Measurements from ENCODE around the gene NUDT3. TPM values are rescaled to one million over a fixed set of nuclear protein-coding genes. Genes with fewer than 3 reads are reported as not detected.
A peak's percentile ranks its signal among the peaks of the same experiment; 100 is the strongest.
"Not testable (repeated sequence)": the region's sequence is repeated elsewhere in the genome, so short reads cannot be mapped to it uniquely, and the experiment has no call there.

NUDT3 gene
- total and polyA plus RNA-seq, 4 donors, result 15.5 to 50.2 (median 33.6) TPM

GRCh38 chr6:34407915-34408314 lies 15.4 kb upstream of the NUDT3 start:
- H3K4me3 ChIP-seq (ENCODE audit: low read length in 2 of 2); H3K36me3 ChIP-seq (ENCODE audit: control insufficient read depth in 1 of 2, insufficient read depth in 2 of 2, low read length in 1 of 2); H3K27ac ChIP-seq (ENCODE audit: low read depth in 1 of 2, low read length in 2 of 2); ATAC-seq (ENCODE audit: low FRiP score); H3K27me3 ChIP-seq (ENCODE audit: control insufficient read depth in 1 of 2, insufficient read depth in 2 of 2, low read length in 1 of 2); H3K9me3 ChIP-seq (ENCODE audit: control insufficient read depth, low read length); intact Hi-C loops (cut with DNase I); DNase-seq; H3K4me1 ChIP-seq (ENCODE audit: control insufficient read depth in 1 of 2, insufficient read depth in 2 of 2, low read length in 2 of 2): not testable (repeated sequence)
- WGBS, 2 donors, result 100% methylated on average over 1 of the region's 1 CpG

GRCh38 chr6:34396518-34396917 lies 4.0 kb upstream of the NUDT3 start:
- Histone ChIP-seq H3K4me1 (ENCODE audit: control insufficient read depth in 1 of 2, insufficient read depth in 2 of 2, low read length in 2 of 2) (no peaks in the 10 kb centered on the region), H3K4me3 (ENCODE audit: low read length in 2 of 2) (no peak overlapping the region), H3K9me3 (ENCODE audit: control insufficient read depth, low read length) (no peaks in the 10 kb centered on the region), H3K27me3 (ENCODE audit: control insufficient read depth in 1 of 2, insufficient read depth in 2 of 2, low read length in 1 of 2) (no peaks in the 10 kb centered on the region), H3K27ac (ENCODE audit: low read depth in 1 of 2, low read length in 2 of 2) (no peak overlapping the region), H3K36me3 (ENCODE audit: control insufficient read depth in 1 of 2, insufficient read depth in 2 of 2, low read length in 1 of 2) (no peaks in the 10 kb centered on the region)
- ATAC-seq (ENCODE audit: low FRiP score), result no peak
- no peak for DNase-seq
- intact Hi-C loops (cut with DNase I), result no loop called here
- WGBS, 2 donors, result 95 to 98% methylated on average over 6 of the region's 6 CpGs

GRCh38 chr6:34393966-34394305 lies 1.5 kb upstream of the NUDT3 start:
- Histone ChIP-seq H3K36me3 (ENCODE audit: control insufficient read depth in 1 of 2, insufficient read depth in 2 of 2, low read length in 1 of 2) (no peaks in the 10 kb centered on the region), H3K27me3 (ENCODE audit: control insufficient read depth in 1 of 2, insufficient read depth in 2 of 2, low read length in 1 of 2) (no peaks in the 10 kb centered on the region), H3K4me1 (ENCODE audit: control insufficient read depth in 1 of 2, insufficient read depth in 2 of 2, low read length in 2 of 2) (no peaks in the 10 kb centered on the region), H3K9me3 (ENCODE audit: control insufficient read depth, low read length) (no peaks in the 10 kb centered on the region), H3K27ac (ENCODE audit: low read depth in 1 of 2, low read length in 2 of 2) (no peak overlapping the region), H3K4me3 (ENCODE audit: low read length in 2 of 2) (no peak overlapping the region)
- ATAC-seq (ENCODE audit: low FRiP score), result no peak
- DNase-seq, result no peak
- intact Hi-C loops (cut with DNase I), result loop anchor here in 1 of 2 donors (5.0 kb wide), 2 partner anchors 92 to 147 kb away; partner anchors contain the start of gene SMIM29
- WGBS, 2 donors, result 69 to 77% methylated on average over 3 of the region's 3 CpGs

GRCh38 chr6:34393191-34393965 lies 909 bp upstream of the NUDT3 start:
- no peak for DNase-seq
- no peak overlapping the region for H3K27ac ChIP-seq (ENCODE audit: low read depth in 1 of 2, low read length in 2 of 2)

GRCh38 chr6:34391786-34392496 lies 528 bp downstream of the NUDT3 start:
- WGBS, 2 donors, result 0% methylated on average over 69 to 78 of the region's 78 CpGs
- no peaks in the 10 kb centered on the region for H3K9me3 ChIP-seq (ENCODE audit: control insufficient read depth, low read length)
- no peaks in the 10 kb centered on the region for H3K4me1 ChIP-seq (ENCODE audit: control insufficient read depth in 1 of 2, insufficient read depth in 2 of 2, low read length in 2 of 2)
- ATAC-seq (ENCODE audit: low FRiP score) (peak; percentile 31), DNase-seq (peak; percentile 73 to 88)
- peak overlapping the region; percentile 15 to 60 for H3K27ac ChIP-seq (ENCODE audit: low read depth in 1 of 2, low read length in 2 of 2)
- H3K4me3 ChIP-seq (ENCODE audit: low read length in 2 of 2), result peak overlapping the region; percentile 57 to 76
- intact Hi-C loops (cut with DNase I), result loop anchor here (1.0 to 5.0 kb wide), 4 partner anchors 90 to 145 kb away; partner anchors contain the start of gene SMIM29 (in 2 of the 2)
- H3K27me3 ChIP-seq (ENCODE audit: control insufficient read depth in 1 of 2, insufficient read depth in 2 of 2, low read length in 1 of 2), result no peaks in the 10 kb centered on the region
- no peaks in the 10 kb centered on the region for H3K36me3 ChIP-seq (ENCODE audit: control insufficient read depth in 1 of 2, insufficient read depth in 2 of 2, low read length in 1 of 2)

More at GRCh38 chr6:34393191-34393965, 909 bp upstream of the NUDT3 start:
- WGBS, 2 donors, result 36% methylated on average over 16 of the region's 16 CpGs
- Histone ChIP-seq H3K4me1 (ENCODE audit: control insufficient read depth in 1 of 2, insufficient read depth in 2 of 2, low read length in 2 of 2) (no peaks in the 10 kb centered on the region), H3K36me3 (ENCODE audit: control insufficient read depth in 1 of 2, insufficient read depth in 2 of 2, low read length in 1 of 2) (no peaks in the 10 kb centered on the region), H3K9me3 (ENCODE audit: control insufficient read depth, low read length) (no peaks in the 10 kb centered on the region), H3K4me3 (ENCODE audit: low read length in 2 of 2) (peak overlapping the region; percentile 22 to 46), H3K27me3 (ENCODE audit: control insufficient read depth in 1 of 2, insufficient read depth in 2 of 2, low read length in 1 of 2) (no peaks in the 10 kb centered on the region)
- ATAC-seq (ENCODE audit: low FRiP score), result no peak
- intact Hi-C loops (cut with DNase I), result loop anchor here in 1 of 2 donors (5.0 kb wide), 2 partner anchors 91 to 146 kb away; partner anchors contain the start of gene SMIM29

GRCh38 chr6:34391473-34391785 lies 1.0 kb downstream of the NUDT3 start:
- no peak for ATAC-seq (ENCODE audit: low FRiP score)
- intact Hi-C loops (cut with DNase I), result loop anchor here in 1 of 2 donors (5.0 kb wide), 2 partner anchors 89 to 144 kb away; partner anchors contain the start of gene SMIM29
- Histone ChIP-seq H3K27me3 (ENCODE audit: control insufficient read depth in 1 of 2, insufficient read depth in 2 of 2, low read length in 1 of 2) (no peaks in the 10 kb centered on the region), H3K4me3 (ENCODE audit: low read length in 2 of 2) (peak overlapping the region; percentile 57 to 76), H3K36me3 (ENCODE audit: control insufficient read depth in 1 of 2, insufficient read depth in 2 of 2, low read length in 1 of 2) (no peaks in the 10 kb centered on the region), H3K27ac (ENCODE audit: low read depth in 1 of 2, low read length in 2 of 2) (no peak overlapping the region), H3K9me3 (ENCODE audit: control insufficient read depth, low read length) (no peaks in the 10 kb centered on the region), H3K4me1 (ENCODE audit: control insufficient read depth in 1 of 2, insufficient read depth in 2 of 2, low read length in 2 of 2) (no peaks in the 10 kb centered on the region)
- DNase-seq, result no peak
- 1 to 2% methylated on average over 5 of the region's 5 CpGs for WGBS, 2 donors

GRCh38 chr6:34390531-34391472 lies 1.7 kb downstream of the NUDT3 start:
- WGBS, 2 donors, result 31 to 32% methylated on average over 14 of the region's 14 CpGs
- H3K36me3 ChIP-seq (ENCODE audit: control insufficient read depth in 1 of 2, insufficient read depth in 2 of 2, low read length in 1 of 2), result no peaks in the 10 kb centered on the region
- H3K27ac ChIP-seq (ENCODE audit: low read depth in 1 of 2, low read length in 2 of 2), result no peak overlapping the region
- no peaks in the 10 kb centered on the region for H3K27me3 ChIP-seq (ENCODE audit: control insufficient read depth in 1 of 2, insufficient read depth in 2 of 2, low read length in 1 of 2)
- peak in 1 of 2 donors; percentile 59 for DNase-seq
- no peaks in the 10 kb centered on the region for H3K9me3 ChIP-seq (ENCODE audit: control insufficient read depth, low read length)
- H3K4me1 ChIP-seq (ENCODE audit: control insufficient read depth in 1 of 2, insufficient read depth in 2 of 2, low read length in 2 of 2), result no peaks in the 10 kb centered on the region
- intact Hi-C loops (cut with DNase I), result loop anchor here in 1 of 2 donors (5.0 kb wide), 2 partner anchors 89 to 144 kb away; partner anchors contain the start of gene SMIM29
- peak overlapping the region; percentile 57 to 76 for H3K4me3 ChIP-seq (ENCODE audit: low read length in 2 of 2)
- ATAC-seq (ENCODE audit: low FRiP score), result peak; percentile 31

GRCh38 chr6:34389034-34389433 lies 3.4 kb downstream of the NUDT3 start:
- 92% methylated on average over 3 of the region's 3 CpGs for WGBS, 2 donors
- ATAC-seq (ENCODE audit: low FRiP score) (no peak), DNase-seq (no peak)
- Histone ChIP-seq H3K4me3 (ENCODE audit: low read length in 2 of 2) (no peak overlapping the region), H3K4me1 (ENCODE audit: control insufficient read depth in 1 of 2, insufficient read depth in 2 of 2, low read length in 2 of 2) (no peaks in the 10 kb centered on the region), H3K9me3 (ENCODE audit: control insufficient read depth, low read length) (no peaks in the 10 kb centered on the region), H3K36me3 (ENCODE audit: control insufficient read depth in 1 of 2, insufficient read depth in 2 of 2, low read length in 1 of 2) (peaks cover 0 to under 1% of the 10 kb centered on the region in 2 donors), H3K27me3 (ENCODE audit: control insufficient read depth in 1 of 2, insufficient read depth in 2 of 2, low read length in 1 of 2) (no peaks in the 10 kb centered on the region), H3K27ac (ENCODE audit: low read depth in 1 of 2, low read length in 2 of 2) (no peak overlapping the region)
- intact Hi-C loops (cut with DNase I), result no loop called here

All from aorta (tissue), 5 donors.